Medulla oblongata (tissue), 1 donor: ENCODE measurements around the gene CENPV.
"Not testable (repeated sequence)": the region's sequence is repeated elsewhere in the genome, so short reads cannot be mapped to it uniquely, and the experiment has no call there.

Experiments
- DNase-seq: peaks from one replicate; pipeline ENCODE4 v3.0.0-alpha.2; 2015; ENCODE audit errors: extremely low spot score

The CENPV gene

DNA sequence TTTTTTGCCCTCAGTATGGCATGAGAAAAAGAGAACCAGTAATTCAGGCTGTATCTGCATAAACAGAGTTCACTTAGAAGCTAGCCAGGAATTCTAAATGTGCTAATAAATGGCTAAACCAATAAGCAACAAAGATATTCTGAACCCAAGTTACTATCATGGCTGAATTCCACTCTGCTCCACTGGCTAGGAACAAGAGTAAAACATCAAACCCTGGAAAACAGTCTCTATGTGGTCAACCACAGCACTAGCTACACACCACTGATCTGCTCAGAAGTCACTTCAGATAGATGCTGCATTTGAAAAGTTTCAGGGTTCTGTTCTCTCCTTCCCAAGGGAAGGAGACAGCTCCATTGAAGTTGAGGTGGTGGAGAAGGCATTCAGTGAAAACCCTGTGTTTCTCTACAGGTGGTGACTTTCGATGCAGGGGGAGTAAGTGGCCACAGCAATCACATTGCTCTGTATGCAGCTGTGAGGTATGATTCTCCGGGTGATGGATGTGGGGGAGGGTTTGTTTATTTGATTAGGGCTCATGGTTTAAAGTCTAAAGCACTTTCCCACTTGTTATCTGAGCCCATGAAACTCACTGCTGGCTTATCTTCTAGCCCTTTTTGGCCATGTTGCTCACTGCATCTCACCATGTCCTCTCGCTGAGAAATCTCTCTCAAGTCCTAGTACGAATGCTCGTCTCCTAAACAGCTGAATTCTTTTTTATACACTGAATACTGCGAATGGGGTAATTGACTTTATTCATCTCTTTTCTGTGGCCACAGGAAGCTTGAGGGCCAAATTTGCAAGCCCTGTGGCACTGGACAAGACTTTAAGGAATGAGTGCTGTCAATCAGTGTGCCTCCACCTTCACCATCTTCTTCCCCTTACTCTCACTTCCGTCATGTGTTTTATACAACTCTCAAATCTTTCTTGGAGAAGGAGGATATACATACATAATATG lies 39.9 kb downstream of the CENPV start:
- DNase-seq, result no peak

- not testable (repeated sequence) for DNase-seq
Observed at GRCh38 chr17:16312061-16312460, 41.2 kb downstream of the CENPV start.

DNA sequence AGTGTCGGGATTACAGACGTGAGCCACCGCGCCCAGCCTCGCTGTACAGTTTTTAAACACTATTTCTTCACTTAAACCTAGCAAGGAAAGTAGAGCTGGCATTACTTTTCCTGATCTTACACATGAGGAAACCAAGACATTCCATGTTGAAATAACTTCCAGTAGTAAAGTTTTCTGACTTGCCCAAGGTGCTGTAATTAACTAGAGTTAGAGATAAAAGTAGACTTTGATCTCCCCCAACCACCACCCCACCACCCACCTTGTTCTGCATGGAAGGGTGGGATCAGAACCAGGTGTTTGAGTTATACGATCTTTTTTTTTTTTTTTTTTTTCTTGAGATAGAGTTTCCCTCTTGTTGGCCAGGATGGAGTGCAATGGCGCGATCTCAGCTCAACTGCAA lies 47.1 kb downstream of the CENPV start:
- no peak for DNase-seq

DNA sequence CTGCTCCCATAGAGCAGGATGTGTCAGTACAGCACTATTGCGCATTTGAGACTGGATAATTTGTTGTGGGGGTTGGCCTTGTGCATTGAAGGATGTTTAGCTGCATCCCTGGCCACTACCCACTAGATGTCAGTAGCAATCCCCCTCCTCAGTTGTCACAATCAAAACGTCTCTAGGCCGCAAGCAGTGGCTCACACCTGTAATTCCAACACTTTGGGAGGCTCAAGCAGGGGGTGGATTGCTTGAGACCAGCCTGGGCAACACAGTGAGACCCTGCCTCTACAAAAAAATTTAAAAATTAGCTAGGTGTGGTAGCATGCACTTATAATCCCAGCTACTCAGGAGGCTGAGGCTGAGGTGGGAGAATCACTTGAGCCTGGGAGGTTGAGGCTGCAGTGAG lies 48.4 kb downstream of the CENPV start:
- DNase-seq, result no peak

GRCh38 chr17:16302856-16303255 lies 50.4 kb downstream of the CENPV start:
- DNase-seq, result no peak

- no peak for DNase-seq
Observed at GRCh38 chr17:16301963-16302855, 51.1 kb downstream of the CENPV start.

DNA sequence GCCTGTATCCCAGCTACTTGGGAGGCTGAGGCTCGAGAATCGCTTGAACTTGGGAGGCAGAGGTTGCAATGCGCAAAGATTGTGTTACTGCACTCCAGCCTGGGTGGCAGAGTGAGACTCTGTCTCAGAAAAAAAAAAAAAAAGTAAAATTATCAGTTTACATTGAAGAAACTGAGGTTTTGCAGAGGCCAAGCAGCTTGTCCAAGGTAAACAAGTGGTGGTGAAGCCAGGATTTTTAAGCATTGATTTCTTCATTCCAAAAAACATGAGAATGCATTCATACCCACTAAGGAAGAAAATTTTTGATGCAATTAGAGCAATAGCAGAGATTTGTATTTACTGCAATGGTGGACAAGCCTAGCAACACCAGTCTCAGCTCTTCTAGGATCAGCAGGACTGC lies 52.7 kb downstream of the CENPV start:
- DNase-seq, result no peak

DNA sequence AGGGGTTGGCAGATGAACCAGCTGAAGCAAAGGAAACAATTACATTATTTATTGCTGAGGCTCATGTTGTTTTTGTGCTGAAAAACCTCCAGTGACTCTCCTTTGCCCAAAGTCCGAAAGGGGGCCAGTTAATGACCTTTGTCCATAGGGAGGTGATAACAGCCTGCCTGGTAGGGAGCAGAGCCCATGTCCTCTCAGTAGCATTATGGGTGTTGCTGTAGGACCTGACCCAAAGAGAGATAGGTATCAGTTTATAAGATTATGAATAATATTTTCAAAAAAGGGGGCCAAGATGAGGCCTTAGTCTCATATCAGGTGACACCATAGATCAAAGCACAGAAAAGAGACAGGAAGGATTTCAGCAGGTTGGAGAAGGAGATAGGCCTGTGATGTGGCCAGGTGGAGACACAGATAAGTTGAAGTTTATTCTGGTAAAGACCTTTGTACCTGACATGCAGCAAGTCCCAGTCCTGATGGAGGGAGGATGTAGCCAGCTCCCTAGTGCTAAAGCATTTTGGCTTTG lies 55.1 kb downstream of the CENPV start:
- no peak for DNase-seq

DNA sequence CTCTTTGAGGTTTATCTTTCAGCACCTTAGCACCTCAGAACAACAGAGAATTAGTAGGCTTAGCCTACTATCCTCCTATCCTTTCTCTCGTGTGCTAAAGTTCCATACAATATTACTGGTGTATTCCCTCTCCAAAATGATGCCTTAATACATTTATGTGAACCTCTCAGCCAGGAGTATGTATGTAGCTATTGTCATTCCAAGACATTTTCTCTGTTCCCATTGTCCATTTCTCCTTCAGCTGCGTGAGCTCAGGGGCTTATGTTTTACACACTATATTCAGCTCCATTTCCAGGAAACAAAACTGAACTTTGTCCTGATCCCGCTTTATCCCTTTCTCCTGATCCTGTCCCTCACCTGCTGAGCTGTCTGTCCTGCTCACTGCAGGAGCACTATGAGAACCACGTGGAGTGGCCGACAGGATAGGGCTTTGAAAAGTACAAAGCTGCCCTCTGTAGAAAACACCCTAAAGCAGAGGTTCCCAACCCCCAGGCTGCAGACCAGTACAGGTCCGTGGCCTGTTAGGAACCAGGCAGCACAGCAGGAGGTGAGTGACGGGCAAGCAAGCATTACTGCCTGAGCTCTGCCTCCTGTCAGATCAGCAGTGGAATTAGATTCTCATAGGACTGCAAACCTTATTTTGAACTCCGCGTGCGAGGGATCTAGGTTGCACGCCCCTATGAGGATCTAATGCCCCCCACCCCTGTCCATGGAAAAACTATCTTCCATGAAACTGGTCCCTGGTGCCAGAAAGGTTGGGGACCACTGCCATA lies 55.7 kb downstream of the CENPV start:
- no peak for DNase-seq

- DNase-seq, result not testable (repeated sequence)
Observed at GRCh38 chr17:16296072-16296471, 57.2 kb downstream of the CENPV start.

- DNase-seq, result no peak
Observed at GRCh38 chr17:16294560-16294959, 58.7 kb downstream of the CENPV start.

GRCh38 chr17:16293931-16294330 lies 59.3 kb downstream of the CENPV start:
- no peak for DNase-seq
